Lung (tissue), 12 donors: ENCODE results near the gene RPL27A. TPM values are rescaled to one million over a fixed set of nuclear protein-coding genes. Genes with fewer than 3 reads are reported as not detected.

Experiments used
- ATAC-seq: fragments of 200-7000 bp; cut with Tn5 transposase; one replicate; pipeline ENCODE4 v1.9.1; 2020; ENCODE audit warnings: moderate number of reproducible peaks; ENCODE audit not compliant: insufficient read depth, low FRiP score
- DNase-seq, 3 donors: peaks; one replicate each; pipeline ENCODE4 v3.0.0-alpha.2; 2013 to 2017
- H3K27ac ChIP-seq, 2 donors: one replicate each; pipeline ENCODE4 v1.5.1; 2013; ENCODE audit warnings: mild to moderate bottlenecking in 2 of 2, moderate library complexity in 2 of 2, control low read depth in 1 of 2, inconsistent platforms in 1 of 2, low read depth in 1 of 2, low read length in 1 of 2
- H3K27me3 ChIP-seq, 3 donors: one replicate each; pipeline ENCODE4 v1.5.1; 2013; ENCODE audit warnings: low read length in 2 of 3; ENCODE audit not compliant: control insufficient read depth in 3 of 3, insufficient read depth in 3 of 3
- H3K36me3 ChIP-seq, 4 donors: one replicate each; pipeline ENCODE4 v1.5.1; 2013; ENCODE audit warnings: low read length in 4 of 4, mild to moderate bottlenecking in 1 of 4, moderate library complexity in 1 of 4; ENCODE audit not compliant: control insufficient read depth in 4 of 4, insufficient read depth in 4 of 4
- H3K4me1 ChIP-seq, 5 donors: one replicate each; pipeline ENCODE4 v1.5.1; 2013; ENCODE audit warnings: low read length in 5 of 5, mild to moderate bottlenecking in 2 of 5, moderate library complexity in 1 of 5; ENCODE audit not compliant: control insufficient read depth in 5 of 5, insufficient read depth in 5 of 5
- H3K4me3 ChIP-seq: one replicate; pipeline ENCODE4 v1.5.1; 2013; ENCODE audit warnings: mild to moderate bottlenecking, control low read depth, moderate library complexity
- H3K9ac ChIP-seq, 2 donors: one replicate each; pipeline ENCODE4 v1.5.1; 2013; ENCODE audit warnings: low read length in 2 of 2, control low read depth in 1 of 2; ENCODE audit not compliant: insufficient read depth in 1 of 2
- H3K9me3 ChIP-seq, 4 donors: one replicate each; pipeline ENCODE4 v1.5.1; 2013; ENCODE audit warnings: low read length in 3 of 4, mild to moderate bottlenecking in 1 of 4, moderate library complexity in 1 of 4; ENCODE audit not compliant: control insufficient read depth in 4 of 4, insufficient read depth in 3 of 4
- WGBS, 2 donors: extraction: QIAGEN DNeasy Blood & Tissue Kit; methylation state at CpG; one replicate each; pipeline ENCODE4 v1.1.7; 2013; 5-methylcytosine and 5-hydroxymethylcytosine counted together
- polyA plus RNA-seq, 2 donors: library from polyadenylated mRNA; stranded (reverse); fragments of 200-250 nt; gene quantifications; one replicate each; pipeline ENCODE4 v1.2.1, GENCODE V29; 2013
- total RNA-seq, 2 donors: library from RNA; depleted of rRNA in 1 of 2; stranded (reverse); fragments of >200 nt in 1 of 2; gene quantifications; one replicate each; pipeline ENCODE4 v1.2.1, GENCODE V29; 2014 to 2021
- TF ChIP-seq, protein P1 (sequence below): IDR thresholded peaks from 2 replicates; pipeline ENCODE4 v1.5.1; 2012; ENCODE audit warnings: mild to moderate bottlenecking; ENCODE audit errors: control extremely low read depth, extremely low read depth
- donor health status: control.
- donor health status: control.
- donor health status: Bipolar disorder and iron deficiency.
- donor health status: healthy.
- donor health status: DM: yes; HTN: yes; CAD: no.

Gene RPL27A
- total and polyA plus RNA-seq, 4 donors: 673 to 4,912 (median 1,413) TPM

DNA sequence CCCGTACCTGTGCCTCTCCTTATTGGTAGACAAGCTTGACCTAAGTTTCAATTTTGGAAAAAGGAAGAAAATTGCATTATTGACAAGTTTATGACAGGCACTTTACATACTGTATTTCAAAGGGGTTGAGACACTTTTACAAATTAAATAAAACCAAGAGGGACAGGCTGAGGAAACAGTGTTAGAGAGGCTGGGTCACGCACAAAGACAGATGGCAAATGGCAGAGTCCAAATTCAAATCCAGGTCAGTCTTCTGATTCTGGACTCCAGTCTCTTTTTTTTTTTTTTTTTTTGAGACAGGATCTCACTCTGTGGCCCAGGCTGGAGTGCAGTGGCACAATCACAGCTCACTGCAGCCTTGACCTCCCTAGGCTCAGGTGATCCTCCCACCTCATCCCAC, 10.2 kb upstream of the RPL27A start:
- H3K4me1 ChIP-seq: peaks cover 0 to 12% (median 4%) of the 10 kb centered on the region in 5 donors
- ATAC-seq: no peak
- no peak overlapping the region for H3K9ac ChIP-seq
- no peak overlapping the region for H3K4me3 ChIP-seq
- DNase-seq: no peak
- H3K27me3 ChIP-seq: no peaks in the 10 kb centered on the region
- peaks cover 0 to 15% (median 2%) of the 10 kb centered on the region in 4 donors for H3K36me3 ChIP-seq
- H3K9me3 ChIP-seq: no peaks in the 10 kb centered on the region
- TF ChIP-seq, protein P1, sequence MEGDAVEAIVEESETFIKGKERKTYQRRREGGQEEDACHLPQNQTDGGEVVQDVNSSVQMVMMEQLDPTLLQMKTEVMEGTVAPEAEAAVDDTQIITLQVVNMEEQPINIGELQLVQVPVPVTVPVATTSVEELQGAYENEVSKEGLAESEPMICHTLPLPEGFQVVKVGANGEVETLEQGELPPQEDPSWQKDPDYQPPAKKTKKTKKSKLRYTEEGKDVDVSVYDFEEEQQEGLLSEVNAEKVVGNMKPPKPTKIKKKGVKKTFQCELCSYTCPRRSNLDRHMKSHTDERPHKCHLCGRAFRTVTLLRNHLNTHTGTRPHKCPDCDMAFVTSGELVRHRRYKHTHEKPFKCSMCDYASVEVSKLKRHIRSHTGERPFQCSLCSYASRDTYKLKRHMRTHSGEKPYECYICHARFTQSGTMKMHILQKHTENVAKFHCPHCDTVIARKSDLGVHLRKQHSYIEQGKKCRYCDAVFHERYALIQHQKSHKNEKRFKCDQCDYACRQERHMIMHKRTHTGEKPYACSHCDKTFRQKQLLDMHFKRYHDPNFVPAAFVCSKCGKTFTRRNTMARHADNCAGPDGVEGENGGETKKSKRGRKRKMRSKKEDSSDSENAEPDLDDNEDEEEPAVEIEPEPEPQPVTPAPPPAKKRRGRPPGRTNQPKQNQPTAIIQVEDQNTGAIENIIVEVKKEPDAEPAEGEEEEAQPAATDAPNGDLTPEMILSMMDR: no peak
- H3K27ac ChIP-seq: peak overlapping the region in 1 of 2 donors; percentile 38
- WGBS, 2 donors: 97 to 99% methylated on average over 2 of the region's 2 CpGs

GRCh38 chr11:8674859-8675258, 7.7 kb upstream of the RPL27A start:
- DNase-seq (no peak), ATAC-seq (no peak)
- Histone ChIP-seq H3K27ac (no peak overlapping the region), H3K4me1 (peaks cover 0 to 12% (median 4%) of the 10 kb centered on the region in 5 donors), H3K27me3 (no peaks in the 10 kb centered on the region), H3K9ac (no peak overlapping the region), H3K9me3 (no peaks in the 10 kb centered on the region), H3K4me3 (no peak overlapping the region), H3K36me3 (peaks cover 0 to 9% (median 2%) of the 10 kb centered on the region in 4 donors)
- TF ChIP-seq, protein P1: no peak
- WGBS, 2 donors: 88 to 91% methylated on average over 2 of the region's 2 CpGs

DNA sequence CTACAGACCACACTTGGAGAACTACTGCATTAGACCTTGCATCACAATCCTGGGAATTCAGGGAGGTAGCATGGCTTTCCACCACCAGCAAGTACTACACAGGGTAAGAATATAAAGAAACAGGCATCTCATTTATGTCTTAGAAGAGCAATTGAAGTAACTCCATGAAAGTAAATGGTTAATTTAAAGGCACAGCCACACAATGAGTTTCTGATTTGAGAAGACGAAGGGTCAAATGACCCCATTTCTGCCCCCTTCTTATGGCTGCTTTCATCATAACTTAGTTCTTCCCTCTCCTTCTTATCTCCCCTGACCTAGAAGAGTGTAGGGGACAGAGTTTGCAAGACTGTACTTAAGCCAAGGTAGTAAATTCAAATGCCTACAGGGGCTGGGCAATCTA, 6.1 kb upstream of the RPL27A start:
- TF ChIP-seq, protein P1: no peak
- H3K9ac ChIP-seq: no peak overlapping the region
- H3K4me1 ChIP-seq: peaks cover 0 to 7% (median 0%) of the 10 kb centered on the region in 5 donors
- 96 to 100% methylated on average over 1 of the region's 1 CpG for WGBS, 2 donors
- H3K27me3 ChIP-seq: no peaks in the 10 kb centered on the region
- no peak overlapping the region for H3K27ac ChIP-seq
- no peak overlapping the region for H3K4me3 ChIP-seq
- ATAC-seq (no peak), DNase-seq (no peak)
- no peaks in the 10 kb centered on the region for H3K9me3 ChIP-seq
- H3K36me3 ChIP-seq: peaks cover 0 to 9% (median 2%) of the 10 kb centered on the region in 4 donors

GRCh38 chr11:8679006-8679405, 3.6 kb upstream of the RPL27A start:
- no peak for DNase-seq

More at GRCh38 chr11:8679006-8679405, 3.6 kb upstream of the RPL27A start:
- H3K9ac ChIP-seq: no peak overlapping the region
- TF ChIP-seq, protein P1: no peak
- no peak overlapping the region for H3K27ac ChIP-seq
- 94 to 95% methylated on average over 1 of the region's 1 CpG for WGBS, 2 donors
- H3K4me1 ChIP-seq: peaks cover 0 to 17% (median 1%) of the 10 kb centered on the region in 5 donors
- no peak for ATAC-seq
- H3K27me3 ChIP-seq: no peaks in the 10 kb centered on the region
- H3K4me3 ChIP-seq: no peak overlapping the region
- peaks cover 0 to 8% (median 2%) of the 10 kb centered on the region in 4 donors for H3K36me3 ChIP-seq
- H3K9me3 ChIP-seq: no peaks in the 10 kb centered on the region
